CD4-positive, alpha-beta T cell treated with Interleukin-15 for 1 hour (primary cell): ENCODE data around the gene PYDC2.

Experiments
- DNase-seq: peaks from one replicate; pipeline ENCODE4 v3.0.0-alpha.2; 2020

The PYDC2 gene

DNA sequence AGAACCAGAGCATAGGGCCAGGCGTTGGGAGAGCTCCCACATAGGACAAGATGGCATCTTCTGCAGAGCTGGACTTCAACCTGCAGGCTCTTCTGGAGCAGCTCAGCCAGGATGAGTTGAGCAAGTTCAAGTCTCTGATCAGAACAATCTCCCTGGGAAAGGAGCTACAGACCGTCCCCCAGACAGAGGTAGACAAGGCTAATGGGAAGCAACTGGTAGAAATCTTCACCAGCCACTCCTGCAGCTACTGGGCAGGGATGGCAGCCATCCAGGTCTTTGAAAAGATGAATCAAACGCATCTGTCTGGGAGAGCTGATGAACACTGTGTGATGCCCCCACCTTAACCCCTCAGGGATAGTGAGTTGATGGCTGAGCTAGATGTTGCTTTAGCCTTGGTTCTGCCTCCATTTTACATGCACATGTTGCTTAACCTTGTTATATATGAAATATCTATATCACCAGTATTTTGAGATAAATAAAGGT lies at the start of gene PYDC2:
Gene PYDC2 (plus strand): TSS at position 51 of the 483 bp plus-strand sequence. CDS start 0 bp downstream, at position 51.
- no peak for DNase-seq

DNA sequence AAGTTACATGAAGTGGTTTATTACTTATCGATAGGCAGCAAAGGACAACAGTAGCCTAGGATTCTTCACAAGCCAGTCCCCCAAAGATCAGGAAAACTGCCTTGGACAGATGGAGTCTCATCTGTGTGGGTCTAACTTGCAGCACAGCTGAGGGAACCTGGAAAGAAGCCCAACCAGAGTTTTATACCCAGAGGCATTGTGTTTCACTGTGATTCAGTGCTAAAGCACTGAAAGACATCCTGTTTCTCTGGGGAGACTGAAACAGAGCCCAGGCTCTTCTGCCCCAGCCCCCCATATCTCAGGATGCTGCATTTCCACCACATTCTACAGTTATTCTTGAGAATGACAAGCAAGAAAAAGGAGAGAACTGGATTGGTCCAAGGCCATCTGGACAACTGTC lies 48.2 kb upstream of the PYDC2 start:
- DNase-seq: no peak

DNA sequence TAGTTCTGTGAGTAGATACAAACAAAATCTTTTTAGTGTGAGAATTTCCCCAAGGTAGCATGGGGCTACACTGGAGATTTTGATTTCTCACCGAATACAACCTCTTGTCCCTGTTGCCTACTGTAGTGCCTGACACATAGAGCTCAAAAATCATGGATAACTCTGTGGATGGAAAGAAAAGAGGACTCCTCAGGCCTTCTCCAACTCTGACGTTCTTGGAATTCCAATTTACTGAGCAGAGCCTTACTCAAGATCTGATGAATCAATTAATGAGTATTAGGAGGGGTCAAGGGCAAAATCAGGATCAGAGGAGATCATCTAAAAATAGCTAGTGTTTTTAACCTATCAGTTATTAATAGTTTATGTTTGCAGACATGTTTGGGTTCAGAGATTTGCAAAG lies 46.7 kb upstream of the PYDC2 start:
- no peak for DNase-seq

DNA sequence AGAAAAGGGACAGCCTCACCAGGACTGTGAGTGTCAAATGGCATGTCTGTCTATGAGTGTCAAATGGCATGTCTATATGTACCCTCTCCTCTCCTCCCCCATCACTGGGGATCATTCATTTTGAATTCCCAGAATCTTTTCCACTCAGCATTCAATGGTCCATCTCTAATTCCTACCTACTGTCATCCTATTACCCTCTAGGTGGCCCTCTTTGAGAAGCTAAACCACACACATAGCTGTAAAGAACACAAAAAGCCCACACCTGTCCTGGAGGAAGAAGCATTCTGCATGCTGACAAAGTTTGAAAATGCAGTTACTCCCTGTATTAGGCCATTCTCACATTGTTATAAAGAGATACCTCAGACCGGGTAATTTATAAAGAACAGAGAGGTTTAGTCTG lies 46.2 kb upstream of the PYDC2 start:
- DNase-seq: no peak

DNA sequence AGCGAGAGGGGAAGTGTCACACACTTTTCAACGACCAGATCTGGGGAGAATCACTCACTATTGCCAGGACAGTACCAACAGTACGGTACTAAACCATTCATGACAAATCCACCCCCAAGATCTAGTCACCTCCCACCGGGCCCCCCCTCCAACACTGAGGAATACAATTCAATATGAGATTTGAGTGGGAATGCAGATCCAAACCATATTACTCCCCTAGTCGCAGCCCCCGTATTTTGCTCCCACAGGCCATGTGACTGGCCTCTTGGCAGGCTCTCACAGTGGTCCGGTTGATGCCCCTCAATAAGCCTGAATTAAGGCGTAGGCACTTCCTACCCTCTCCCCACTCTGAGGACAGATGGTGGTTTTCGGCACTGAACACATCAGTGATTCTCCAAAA lies 45.4 kb upstream of the PYDC2 start:
- no peak for DNase-seq

DNA sequence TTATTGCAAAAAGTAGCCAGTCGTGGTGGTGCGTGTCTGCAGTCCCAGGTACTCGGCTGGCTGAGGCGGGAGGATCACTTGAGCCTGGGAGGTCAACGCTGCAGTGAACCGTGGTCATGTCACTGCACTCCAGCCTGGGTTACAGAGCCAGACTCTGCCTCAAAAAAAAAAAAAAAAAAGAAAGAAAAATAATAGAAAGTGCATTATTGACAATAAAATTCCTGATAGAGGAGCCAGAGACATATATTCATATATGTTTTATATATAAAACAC lies 43.6 kb upstream of the PYDC2 start:
- no peak for DNase-seq

DNA sequence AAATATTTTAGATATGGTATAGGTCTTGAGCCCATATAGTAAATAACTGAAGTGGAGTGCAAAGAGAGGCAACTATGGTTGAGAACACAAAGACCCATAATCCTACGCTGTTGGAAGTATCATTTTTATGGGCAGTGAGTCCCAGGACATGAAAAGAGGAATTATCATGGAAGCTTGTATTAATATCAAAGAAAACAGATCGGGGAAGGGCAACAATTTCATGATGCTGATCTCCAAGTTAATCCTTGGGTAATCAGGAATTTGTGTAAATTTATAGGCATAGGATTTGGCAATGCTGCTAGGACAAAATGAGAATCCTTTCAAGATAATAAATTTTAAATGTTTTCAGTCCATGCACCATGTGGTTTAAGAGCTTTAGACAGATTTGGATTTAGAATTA lies 40.2 kb upstream of the PYDC2 start:
- no peak for DNase-seq

DNA sequence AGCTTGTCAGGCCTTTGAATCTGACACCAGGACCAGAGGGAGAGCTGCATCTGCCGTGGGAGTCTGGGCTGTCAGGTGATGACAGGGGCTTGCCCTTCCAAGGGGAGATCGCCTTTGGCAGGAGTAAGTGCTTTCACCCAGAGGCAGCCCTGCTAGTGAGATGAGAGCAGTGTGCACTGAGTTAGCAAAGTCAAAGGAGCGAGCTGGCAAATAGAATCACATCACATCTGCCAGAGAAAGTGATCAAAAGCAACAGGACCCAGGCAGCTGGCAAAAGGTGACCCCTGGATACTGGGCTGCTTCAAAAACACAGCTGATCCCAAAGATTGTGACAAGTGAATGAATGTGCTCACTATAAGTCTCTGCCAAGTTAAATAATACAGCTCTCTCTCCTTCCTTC lies 36.1 kb upstream of the PYDC2 start:
- no peak for DNase-seq

DNA sequence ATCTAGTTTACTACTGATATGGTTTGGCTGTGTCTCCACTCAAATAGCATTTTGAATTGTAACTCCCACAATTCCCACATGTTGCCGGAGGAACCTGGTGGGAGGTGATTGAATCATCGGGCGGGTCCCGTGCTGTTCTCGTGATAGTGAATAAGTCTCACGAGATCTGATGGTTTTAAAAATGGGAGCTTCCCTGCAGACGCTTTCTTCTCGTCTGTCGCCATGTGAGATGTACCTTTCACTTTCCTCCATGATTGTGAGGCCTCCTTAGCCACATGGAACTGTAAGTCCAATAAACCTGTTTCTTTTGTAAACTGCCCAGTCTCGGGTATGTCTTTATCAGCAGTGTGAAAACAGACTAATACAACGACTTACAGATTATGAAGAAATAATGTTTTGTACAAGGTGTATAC lies 35.6 kb upstream of the PYDC2 start:
- DNase-seq: no peak

DNA sequence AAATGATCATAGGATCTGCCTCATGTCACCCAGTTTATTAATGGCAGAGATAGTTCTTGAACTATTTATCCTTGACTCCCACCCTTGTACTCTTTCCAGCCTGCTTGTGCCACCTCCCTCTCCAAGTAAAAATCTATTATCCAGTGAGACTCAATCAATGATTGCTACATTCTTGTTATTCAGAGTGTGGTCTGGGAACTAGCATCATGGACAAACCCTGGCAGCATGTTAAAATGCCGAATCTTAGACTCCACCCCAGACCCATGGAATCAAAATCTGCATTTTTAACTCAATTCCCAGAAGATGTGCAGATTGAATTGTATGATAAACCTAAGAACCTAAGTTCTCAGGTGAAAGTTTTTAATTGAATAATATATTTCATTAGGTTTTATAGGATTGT lies 34.7 kb upstream of the PYDC2 start:
- DNase-seq: no peak

DNA sequence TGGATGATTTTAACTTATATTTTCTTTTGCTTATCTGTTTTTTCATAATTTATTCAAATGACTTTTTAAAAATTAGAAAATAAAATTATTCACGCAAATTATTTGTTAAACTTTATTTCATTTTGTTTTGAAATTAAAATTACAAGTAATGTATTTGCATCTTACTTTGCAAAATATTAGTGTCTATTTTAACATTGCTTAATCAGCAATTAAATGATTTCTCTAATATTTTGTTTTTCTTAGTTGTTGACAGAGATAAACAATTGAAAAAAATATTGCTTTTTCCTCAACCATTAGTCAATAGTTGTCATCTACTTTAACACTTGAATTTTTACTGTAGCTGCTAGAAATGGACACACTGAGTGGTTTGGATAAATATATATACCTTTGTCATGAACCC lies 32.8 kb upstream of the PYDC2 start:
- DNase-seq: no peak

DNA sequence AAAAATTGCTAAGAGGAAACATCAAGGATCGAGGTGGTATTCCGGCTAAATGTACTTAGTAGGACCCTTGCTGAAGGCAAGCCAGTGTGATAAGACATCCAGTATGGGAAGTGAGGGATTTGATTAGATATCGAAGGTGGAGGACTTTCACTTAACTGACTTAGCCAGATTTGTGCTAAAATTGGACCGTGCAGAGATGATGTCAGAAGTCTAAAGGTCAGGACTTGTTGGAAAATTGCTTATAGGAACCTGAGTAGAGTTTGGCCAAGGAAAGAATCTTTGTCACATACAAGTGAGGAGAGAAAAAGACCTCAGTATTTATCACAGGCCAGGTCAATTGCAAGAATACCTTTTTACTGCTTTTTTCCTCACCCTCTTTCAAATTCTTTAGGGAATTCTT lies 30.9 kb upstream of the PYDC2 start:
- DNase-seq: no peak

DNA sequence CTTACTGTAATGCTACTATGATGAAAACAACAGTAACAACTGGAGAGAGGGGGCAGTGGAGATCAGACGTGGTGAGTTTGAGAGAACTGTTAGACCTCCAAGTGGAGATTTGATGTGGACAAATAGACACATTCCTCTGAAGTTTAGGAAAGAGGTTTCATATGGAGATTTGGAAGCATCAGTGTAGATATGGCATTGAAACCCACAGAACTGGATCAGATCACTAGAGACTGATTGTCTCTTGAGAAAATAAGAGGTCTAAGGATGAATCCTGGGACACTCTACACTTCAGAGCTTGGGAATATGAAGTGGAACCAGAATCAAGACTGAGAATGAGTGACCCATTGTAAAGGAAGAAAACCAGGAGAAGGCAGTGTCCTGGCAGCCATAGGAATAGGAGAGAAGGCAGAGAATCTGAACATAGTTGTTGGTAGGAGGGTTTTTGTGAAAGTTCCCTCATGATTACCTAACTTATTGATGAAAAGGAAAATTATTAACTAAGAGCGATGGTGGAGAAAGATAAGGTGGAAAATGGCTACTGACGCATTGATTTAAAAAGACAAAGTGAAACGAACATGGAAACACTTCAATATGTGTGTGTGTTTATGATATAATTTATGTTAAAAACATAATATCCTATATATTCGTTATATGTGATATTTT lies 29.7 kb upstream of the PYDC2 start:
- DNase-seq: no peak

DNA sequence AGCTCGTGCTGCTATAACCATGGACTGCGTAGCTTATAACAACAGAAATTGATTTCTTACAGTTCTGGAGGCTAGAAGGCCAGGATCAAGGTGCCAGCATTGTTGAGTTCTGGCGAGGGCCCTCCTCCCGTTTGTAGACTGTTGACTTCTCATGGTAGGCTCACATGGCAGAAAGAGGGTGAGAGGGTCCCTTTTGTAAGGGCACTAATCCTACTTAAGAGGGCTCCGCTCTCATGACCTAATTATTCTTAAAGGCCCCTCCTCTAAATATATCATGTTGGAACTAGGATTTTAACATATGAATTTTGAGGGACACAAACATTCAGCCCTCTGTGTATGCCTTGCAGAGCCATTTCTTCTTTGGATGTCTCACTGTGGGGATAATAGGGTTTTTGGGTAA lies 28.8 kb upstream of the PYDC2 start:
- DNase-seq: no peak

DNA sequence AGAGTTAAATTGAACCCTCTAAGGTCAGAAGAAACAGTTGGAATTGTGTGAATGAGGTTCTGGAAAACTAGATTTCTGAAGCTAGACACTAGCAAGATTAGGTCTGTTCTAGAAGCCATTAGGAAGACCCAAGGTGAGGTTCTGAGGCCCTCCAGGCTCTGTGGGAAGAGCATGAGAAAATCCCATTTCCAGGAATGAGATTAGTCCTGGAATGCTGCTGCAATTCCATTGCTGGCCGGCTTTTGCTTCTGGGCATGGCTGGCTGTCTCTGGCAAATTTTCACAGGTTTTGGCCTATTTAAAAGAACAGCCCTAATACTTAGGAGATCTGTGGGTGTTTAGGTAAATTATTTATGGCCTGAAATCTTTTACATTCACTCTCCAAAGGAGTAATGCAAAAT lies 26.9 kb upstream of the PYDC2 start:
- no peak for DNase-seq

DNA sequence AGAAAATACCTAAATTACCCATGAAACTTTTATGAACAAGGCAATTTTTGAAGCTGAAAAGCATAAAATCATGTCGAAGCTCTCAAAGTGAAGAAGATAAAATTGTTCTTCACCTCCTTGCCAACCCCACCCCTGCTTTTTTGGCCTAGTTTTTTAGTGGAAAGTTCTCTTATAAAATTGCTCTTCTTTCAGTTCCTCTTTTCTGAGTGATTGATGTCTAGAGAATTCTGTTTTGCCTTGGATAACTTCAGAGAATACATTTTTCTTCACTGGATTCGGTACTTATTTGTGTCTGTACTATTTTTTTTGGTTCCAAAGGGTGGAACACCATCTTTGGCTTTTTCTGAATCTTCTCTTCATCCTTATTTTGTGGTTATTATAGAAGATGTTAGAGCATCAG lies 25.0 kb upstream of the PYDC2 start:
- DNase-seq: no peak

DNA sequence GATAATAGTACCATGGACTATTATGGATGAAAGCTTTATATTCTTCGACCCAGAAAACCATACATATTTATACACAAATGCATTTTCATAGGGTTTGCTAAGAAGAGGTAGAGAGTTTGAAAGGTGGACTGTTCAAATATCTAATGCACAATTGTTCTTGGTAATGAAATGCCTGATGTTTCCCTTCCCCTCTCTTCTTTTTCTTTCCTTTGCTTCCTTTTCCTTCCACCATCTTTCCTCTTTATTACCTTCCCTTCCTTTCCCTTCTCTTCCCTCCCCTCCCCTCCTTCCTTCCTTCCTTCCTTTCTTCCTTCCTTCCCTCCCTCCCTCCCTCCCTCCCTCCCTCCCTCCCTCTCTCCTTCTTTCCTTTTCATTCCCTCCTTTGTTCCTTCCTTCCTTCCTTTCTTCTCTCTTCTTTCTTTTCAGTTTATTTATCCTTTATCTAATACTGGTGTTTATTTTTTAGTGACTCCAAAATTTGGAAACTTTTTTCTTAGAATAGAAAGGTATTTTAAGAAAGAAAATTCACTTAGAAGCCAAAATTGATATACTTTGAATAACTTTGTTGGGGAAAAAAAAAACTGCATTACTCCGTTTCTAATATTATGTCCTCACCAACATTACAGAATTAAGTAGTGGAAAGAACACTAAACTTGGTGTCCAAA lies 22.7 kb upstream of the PYDC2 start:
- DNase-seq: no peak

DNA sequence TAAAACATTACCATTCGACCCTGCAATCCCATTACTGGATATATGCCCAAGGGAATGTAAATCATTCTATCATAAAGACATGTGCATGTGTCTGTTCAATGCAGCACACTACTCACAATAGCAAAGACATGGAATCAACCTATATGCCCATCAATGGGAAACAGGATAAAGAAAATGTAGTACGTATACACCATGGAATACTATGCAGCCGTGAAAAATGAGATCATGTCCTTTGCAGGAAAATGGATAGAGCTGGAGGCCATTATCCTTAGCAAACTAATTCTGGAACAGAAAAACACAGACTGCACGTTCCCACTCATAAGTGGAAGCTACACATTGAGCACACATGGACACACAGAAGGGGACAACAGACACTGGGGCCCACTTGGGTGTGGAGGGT lies 20.4 kb upstream of the PYDC2 start:
- no peak for DNase-seq

DNA sequence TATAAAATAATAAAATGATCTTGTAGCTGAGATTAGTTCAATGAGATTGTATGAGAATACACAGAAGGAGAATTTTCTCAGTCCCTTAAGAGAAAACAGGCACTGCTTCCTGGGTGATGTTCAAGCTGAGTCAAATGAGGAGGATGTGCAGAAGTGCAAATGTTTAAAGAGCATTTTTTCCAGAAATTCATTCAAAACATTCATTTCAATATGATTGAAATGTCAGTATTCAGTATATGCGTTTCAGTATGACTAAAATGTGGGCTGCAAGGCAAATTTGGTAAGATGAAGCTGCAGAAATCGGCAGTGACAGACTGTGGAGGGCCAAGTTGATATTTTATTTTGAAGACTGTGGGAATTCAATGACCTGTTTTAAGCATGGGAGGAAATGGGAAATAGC lies 19.3 kb upstream of the PYDC2 start:
- DNase-seq: no peak

DNA sequence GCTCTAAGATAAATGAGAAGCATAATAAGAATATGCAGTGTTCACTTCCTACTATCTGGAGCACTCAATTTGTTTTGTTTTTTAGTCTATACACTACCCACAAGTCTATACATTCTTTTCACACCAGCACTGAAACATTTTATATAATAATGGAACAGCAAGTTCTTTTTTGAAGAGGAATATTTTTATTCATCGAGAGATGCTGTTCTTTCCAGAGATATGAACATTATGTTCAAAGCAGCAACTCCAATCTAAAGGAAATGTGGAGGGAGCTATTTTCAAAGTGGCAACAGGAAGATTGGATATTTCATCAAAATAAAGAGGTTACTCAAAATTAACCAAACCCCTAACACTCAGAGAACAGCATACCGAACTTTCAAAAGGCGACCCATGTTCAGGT lies 16.4 kb upstream of the PYDC2 start:
- no peak for DNase-seq

DNA sequence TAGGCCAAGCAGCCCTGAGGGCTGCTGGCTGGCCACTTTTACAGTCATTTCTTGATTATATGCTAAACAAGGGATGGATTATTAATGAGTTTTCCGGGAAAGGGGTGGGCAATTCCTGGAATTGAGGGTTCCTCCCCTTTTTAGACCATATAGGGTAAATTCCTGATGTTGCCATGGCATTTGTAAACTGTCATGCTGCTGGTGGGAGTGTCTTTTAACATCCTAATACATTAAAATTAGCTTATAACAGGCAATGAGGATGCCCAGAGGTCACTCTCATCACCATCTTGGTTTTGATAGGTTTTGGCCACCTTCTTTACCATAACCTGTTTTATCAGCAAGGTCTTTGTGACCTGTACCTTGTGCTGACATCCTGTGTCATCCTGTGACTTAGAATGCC lies 11.7 kb upstream of the PYDC2 start:
- no peak for DNase-seq

DNA sequence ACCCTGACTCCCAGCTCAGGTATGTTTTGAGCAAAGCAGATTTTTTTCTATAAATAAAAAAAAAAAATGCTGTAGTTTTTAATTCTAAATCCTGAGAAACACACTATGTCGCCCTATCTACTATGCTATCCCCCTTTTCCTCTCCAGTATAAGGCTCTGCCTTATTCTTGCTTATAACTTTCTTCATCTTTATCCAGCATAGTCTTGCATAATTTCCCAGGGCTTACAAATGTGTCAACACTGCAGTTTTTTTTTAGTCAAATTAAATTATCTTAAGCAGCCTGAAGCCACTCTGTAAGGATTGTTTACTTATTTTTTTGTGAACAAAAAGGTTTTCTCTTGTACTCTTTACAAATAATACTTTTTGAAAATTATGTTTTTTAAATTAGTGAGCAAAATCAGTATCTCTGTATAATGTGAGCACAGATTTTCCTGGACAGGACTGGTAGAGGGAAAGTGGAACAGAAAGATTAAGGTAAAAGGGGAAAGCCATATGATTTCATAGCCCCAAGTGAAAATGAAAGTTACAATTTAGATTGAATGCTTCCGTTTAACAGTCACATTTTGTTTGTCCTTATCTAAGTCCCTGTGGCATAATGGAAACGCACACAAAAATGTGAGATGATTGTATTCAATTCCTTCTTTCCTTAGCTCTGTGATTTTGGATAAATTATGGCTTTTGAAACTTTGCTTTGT lies 5.6 kb upstream of the PYDC2 start:
- DNase-seq: no peak

DNA sequence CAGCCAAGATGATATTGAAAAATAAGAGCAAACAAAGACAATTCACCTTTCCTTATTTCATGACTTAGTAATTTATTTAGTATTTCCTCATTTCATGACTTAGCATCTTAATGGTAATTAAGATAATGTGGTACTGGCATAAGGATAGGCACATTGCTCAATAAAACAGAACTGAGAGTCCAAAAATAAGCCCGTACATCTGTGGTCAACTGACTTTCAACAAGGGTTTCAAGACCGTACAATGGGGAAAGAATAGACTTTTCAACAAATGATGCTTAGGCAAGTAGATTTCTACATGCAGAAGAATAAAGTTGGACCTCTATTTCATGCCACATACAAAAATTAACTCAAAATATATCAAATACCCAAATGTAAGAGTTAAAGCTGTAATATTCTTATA lies 603 bp upstream of the PYDC2 start:
- DNase-seq: no peak

DNA sequence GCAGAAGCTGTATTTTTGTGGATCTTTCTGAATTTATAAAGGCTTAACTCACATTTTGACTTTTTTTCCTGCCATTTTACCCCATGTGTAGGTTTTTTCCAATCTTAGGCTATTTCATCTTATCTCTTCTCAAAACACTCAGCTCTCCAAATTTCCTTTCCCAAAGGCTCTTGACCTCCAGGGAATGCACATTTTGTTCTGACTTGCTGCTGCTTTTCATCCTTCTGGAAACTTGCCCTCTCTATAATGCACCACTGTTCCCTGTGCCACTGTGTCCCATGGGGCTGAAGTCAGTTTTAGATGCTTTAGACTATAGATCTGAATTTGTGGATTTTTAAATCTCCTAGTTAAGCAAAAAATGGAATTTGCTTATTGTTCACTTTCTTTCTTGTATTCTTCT lies 9.1 kb downstream of the PYDC2 start:
- no peak for DNase-seq

DNA sequence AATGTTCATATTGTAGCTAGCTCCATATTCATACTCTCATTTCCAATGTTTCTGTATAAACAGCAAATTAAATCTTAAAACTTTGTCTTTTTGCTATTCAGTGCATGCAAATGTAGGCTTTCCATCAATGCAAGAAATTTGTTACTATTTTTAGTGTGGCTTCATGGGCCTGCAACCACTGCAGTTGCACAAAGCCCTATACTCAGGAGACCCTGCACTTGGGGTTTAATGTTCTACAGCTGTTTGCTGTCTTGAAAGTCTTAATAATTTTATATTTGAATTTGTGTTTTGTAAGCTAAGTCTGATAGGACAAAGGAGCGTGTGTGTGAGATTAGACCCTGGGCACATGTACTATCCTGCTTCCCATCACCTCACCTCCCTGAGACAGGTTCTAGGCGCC lies 9.6 kb downstream of the PYDC2 start:
- DNase-seq: no peak
